ENCODE data around the gene OR4K13.

DNA sequence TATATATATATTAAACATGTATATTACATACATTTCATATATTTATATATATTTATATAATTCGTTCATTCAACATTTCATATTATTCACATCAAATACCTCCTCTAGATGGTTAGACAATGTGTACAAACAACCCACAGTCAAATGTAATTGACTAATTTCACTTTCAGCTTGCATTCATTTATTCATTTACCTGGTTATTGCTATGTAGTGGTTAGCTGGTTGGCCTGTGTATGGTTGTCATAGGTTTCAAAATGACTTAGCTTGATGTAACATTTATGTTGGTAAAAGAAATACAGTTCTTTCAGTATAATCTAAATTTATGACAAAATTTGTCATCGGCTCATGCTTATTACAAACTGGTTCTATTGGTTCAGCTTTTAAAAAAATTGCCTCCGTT lies 389 bp downstream of the OR4K13 start:
- no peak for TF ChIP-seq CTCF (IDR thresholded peaks at IDR 0.05)
- TF ChIP-seq EZH2 (IDR thresholded peaks at IDR 0.05) = no peak
- TF ChIP-seq EZH2phosphoT487 (IDR thresholded peaks at IDR 0.05) = no peak

All from neural progenitor cell (in vitro differentiated cells).